GM19099 (cell line): Measurements from ENCODE around the gene IL19.
A peak's percentile ranks its signal among the peaks of the same experiment; 100 is the strongest.

Experiments used
- POLR2A ChIP-seq: IDR thresholded peaks from 3 replicates; pipeline ENCODE4 v1.6.1; 2011; ENCODE audit warnings: low read depth; ENCODE audit not compliant: insufficient read length; ENCODE audit errors: extremely low read depth

The IL19 gene

GRCh38 chr1:206770531-206771337 is at the start of gene IL19:
Gene IL19, plus strand, starts transcription at chr1:206770773. Its CDS starts 65,890 bp downstream, at chr1:206836663.
- TF ChIP-seq POLR2A = peak; percentile 68

- TF ChIP-seq POLR2A = no peak
These were observed 49.1 kb upstream of the IL19 start for GRCh38 chr1:206721454-206721853.

GRCh38 chr1:206722751-206723461 is 47.7 kb upstream of the IL19 start:
- no peak for TF ChIP-seq POLR2A

GRCh38 chr1:206723462-206723804 is 47.1 kb upstream of the IL19 start:
- no peak for TF ChIP-seq POLR2A

GRCh38 chr1:206723805-206724472 is 46.6 kb upstream of the IL19 start:
- no peak for TF ChIP-seq POLR2A

GRCh38 chr1:206725109-206725963 is 45.2 kb upstream of the IL19 start:
- no peak for TF ChIP-seq POLR2A

- TF ChIP-seq POLR2A = no peak
These were observed 42.4 kb upstream of the IL19 start for GRCh38 chr1:206727981-206728696.

GRCh38 chr1:206728697-206728987 is 41.9 kb upstream of the IL19 start:
- TF ChIP-seq POLR2A = no peak

GRCh38 chr1:206729050-206729449 is 41.5 kb upstream of the IL19 start:
- no peak for TF ChIP-seq POLR2A

- TF ChIP-seq POLR2A = no peak
These were observed 41.1 kb upstream of the IL19 start for GRCh38 chr1:206729507-206729906.

GRCh38 chr1:206732508-206732907 is 38.1 kb upstream of the IL19 start:
- TF ChIP-seq POLR2A = no peak

GRCh38 chr1:206732992-206733391 is 37.6 kb upstream of the IL19 start:
- no peak for TF ChIP-seq POLR2A

GRCh38 chr1:206734499-206735142 is 36.0 kb upstream of the IL19 start:
- no peak for TF ChIP-seq POLR2A

- no peak for TF ChIP-seq POLR2A
These were observed 35.0 kb upstream of the IL19 start for GRCh38 chr1:206735553-206736031.
